WTC11 (cell line): ENCODE data around the gene FMO4. TPM values are rescaled to one million over a fixed set of nuclear protein-coding genes. Genes with fewer than 3 reads are reported as not detected.

Experiments used
- ATAC-seq: fragments of 200-7000 bp; cut with Tn5 transposase; 2 replicates; pipeline ENCODE4 v1.10.0; 2021; ENCODE audit warnings: mild to moderate bottlenecking, moderate library complexity
- CTCF ChIA-PET: fragments of 300-600 bp; sonication (Branson Sonifier 250); formaldehyde crosslinking; loops from one replicate; lab custom pipeline; 2021; ENCODE audit warnings: antibody characterized with exemption; lab: Charles Lee
- POLR2A ChIA-PET: fragments of 350-600 bp; sonication (Branson Sonifier 250); formaldehyde crosslinking; loops from one replicate; lab custom pipeline; 2021; ENCODE audit warnings: antibody characterized with exemption; lab: Charles Lee
- DNase-seq: peaks from one replicate; pipeline ENCODE4 v3.0.0; 2021; ENCODE audit warnings: low spot score
- H3K27ac Mint-ChIP-seq: 2 replicates; pipeline ENCODE4 v1.8.0; 2021; ENCODE audit warnings: mixed read lengths
- H3K27me3 Mint-ChIP-seq: 2 replicates; pipeline ENCODE4 v1.8.0; 2021; ENCODE audit warnings: low read depth, mild to moderate bottlenecking, moderate library complexity, mixed read lengths
- H3K36me3 Mint-ChIP-seq: 2 replicates; pipeline ENCODE4 v1.8.0; 2021; ENCODE audit warnings: mixed read lengths
- H3K4me1 Mint-ChIP-seq: 2 replicates; pipeline ENCODE4 v1.8.0; 2022; ENCODE audit warnings: mixed read lengths
- H3K4me3 Mint-ChIP-seq: 2 replicates; pipeline ENCODE4 v1.8.0; 2021; ENCODE audit warnings: mild to moderate bottlenecking, moderate library complexity, mixed read lengths
- H3K9me3 Mint-ChIP-seq: 2 replicates; pipeline ENCODE4 v1.8.0; 2021; ENCODE audit warnings: mixed read lengths
- ATF2 ChIP-seq: sonication (generic); formaldehyde crosslinking; IDR thresholded peaks from 2 replicates; pipeline ENCODE4 v1.8.1; 2022; ENCODE audit warnings: low read depth, missing genetic modification reagents, borderline replicate concordance
- ATF3 ChIP-seq: sonication (generic); formaldehyde crosslinking; conservative IDR thresholded peaks from 2 replicates; pipeline ENCODE4 v1.8.1; 2022; ENCODE audit warnings: mild to moderate bottlenecking, missing genetic modification reagents
- CBFB ChIP-seq: sonication (generic); formaldehyde crosslinking; IDR thresholded peaks from 2 replicates; pipeline ENCODE4 v1.8.1; 2022; ENCODE audit warnings: mild to moderate bottlenecking, low read depth, missing genetic modification reagents
- E2F1 ChIP-seq: sonication (generic); formaldehyde crosslinking; IDR thresholded peaks from 2 replicates; pipeline ENCODE4 v1.8.0; 2022; ENCODE audit warnings: mild to moderate bottlenecking, missing genetic modification reagents
- ERG ChIP-seq: fragments of 250-450 bp; sonication (Bioruptor Pico); IDR thresholded peaks from 2 replicates; pipeline ENCODE4 v1.8.0; 2021; ENCODE audit warnings: mild to moderate bottlenecking
- ETV6 ChIP-seq: sonication (generic); formaldehyde crosslinking; IDR thresholded peaks from 2 replicates; pipeline ENCODE4 v1.8.1; 2022; ENCODE audit warnings: mild to moderate bottlenecking, missing genetic modification reagents
- GTF2I ChIP-seq: fragments of 250-450 bp; sonication (Bioruptor Pico); conservative IDR thresholded peaks from 2 replicates; pipeline ENCODE4 v1.4.0; 2021; ENCODE audit warnings: mild to moderate bottlenecking
- HMGA2 ChIP-seq: fragments of 250-450 bp; sonication (Bioruptor Pico); IDR thresholded peaks from 2 replicates; pipeline ENCODE4 v1.4.0; 2021; ENCODE audit warnings: mild to moderate bottlenecking, moderate library complexity
- JUN ChIP-seq: sonication (generic); formaldehyde crosslinking; IDR thresholded peaks from 2 replicates; pipeline ENCODE4 v1.8.0; 2023; ENCODE audit warnings: mild to moderate bottlenecking, missing genetic modification reagents
- MYBL2 ChIP-seq: sonication (generic); formaldehyde crosslinking; IDR thresholded peaks from 2 replicates; pipeline ENCODE4 v1.8.1; 2023; ENCODE audit warnings: mild to moderate bottlenecking, moderate library complexity, missing genetic modification reagents
- NFE2L1 ChIP-seq: sonication (generic); formaldehyde crosslinking; IDR thresholded peaks from 2 replicates; pipeline ENCODE4 v1.8.1; 2023; ENCODE audit warnings: missing genetic modification reagents
- NR1H2 ChIP-seq: sonication (generic); formaldehyde crosslinking; IDR thresholded peaks from 2 replicates; pipeline ENCODE4 v1.9.0; 2021; ENCODE audit warnings: mild to moderate bottlenecking, moderate library complexity, missing genetic modification reagents
- NR3C1 ChIP-seq: sonication (generic); formaldehyde crosslinking; conservative IDR thresholded peaks from 2 replicates; pipeline ENCODE4 v1.8.1; 2023; ENCODE audit warnings: low read depth, mild to moderate bottlenecking, missing genetic modification reagents
- PRDM15 ChIP-seq: sonication (generic); formaldehyde crosslinking; IDR thresholded peaks from 2 replicates; pipeline ENCODE4 v1.8.0; 2022; ENCODE audit warnings: missing genetic modification reagents
- SMAD4 ChIP-seq: sonication (generic); formaldehyde crosslinking; IDR thresholded peaks from 2 replicates; pipeline ENCODE4 v1.8.0; 2022; ENCODE audit warnings: mild to moderate bottlenecking, missing genetic modification reagents
- TCF7 ChIP-seq: sonication (generic); formaldehyde crosslinking; IDR thresholded peaks from 2 replicates; pipeline ENCODE4 v1.8.0; 2022; ENCODE audit warnings: mild to moderate bottlenecking, low read depth, missing genetic modification reagents, moderate library complexity
- ZMAT4 ChIP-seq: fragments of 250-450 bp; sonication (Bioruptor Pico); IDR thresholded peaks from 2 replicates; pipeline ENCODE4 v1.9.0; 2021; ENCODE audit warnings: mild to moderate bottlenecking
- ZNF138 ChIP-seq: sonication (generic); formaldehyde crosslinking; conservative IDR thresholded peaks from 2 replicates; pipeline ENCODE4 v1.8.1; 2022; ENCODE audit warnings: mild to moderate bottlenecking, moderate library complexity, missing genetic modification reagents
- ZNF232 ChIP-seq: sonication (generic); formaldehyde crosslinking; IDR thresholded peaks from 2 replicates; pipeline ENCODE4 v1.8.0; 2022; ENCODE audit warnings: mild to moderate bottlenecking, missing genetic modification reagents
- ZNF416 ChIP-seq: fragments of 250-450 bp; sonication (Bioruptor Pico); IDR thresholded peaks from 2 replicates; pipeline ENCODE4 v1.9.0; 2021; ENCODE audit warnings: mild to moderate bottlenecking, inconsistent platforms
- ZSCAN18 ChIP-seq: fragments of 250-450 bp; sonication (Bioruptor Pico); IDR thresholded peaks from 2 replicates; pipeline ENCODE4 v2.1.2; 2022; ENCODE audit warnings: mild to moderate bottlenecking, moderate library complexity
- total RNA-seq: library from RNA; stranded (reverse); gene quantifications from 3 replicates; pipeline ENCODE4 v1.2.3, GENCODE V29; 2021

Gene FMO4
- total RNA-seq, 1 experiment from 2014 or later = 1.8 TPM

- TF ChIP-seq ATF3 (CRISPR knock-in tag) = no peak
- TF ChIP-seq NR1H2 (CRISPR knock-in tag) = no peak
Measured at GRCh38 chr1:171329251-171329650, 15.3 kb downstream of the FMO4 start (continued).

- H3K4me3 Mint-ChIP-seq = no peak overlapping the region
- no peaks in the 10 kb centered on the region for H3K27me3 Mint-ChIP-seq
- TF ChIP-seq ETV6 (CRISPR knock-in tag) (no peak), ZNF138 (no peak), JUN (CRISPR knock-in tag) (no peak), NR3C1 (CRISPR knock-in tag) (no peak), ZSCAN18 (CRISPR knock-in tag) (no peak), ZNF416 (CRISPR knock-in tag) (no peak), SMAD4 (no peak), ATF2 (no peak), NFE2L1 (CRISPR knock-in tag) (no peak), ZNF232 (CRISPR knock-in tag) (no peak), E2F1 (CRISPR knock-in tag) (no peak), HMGA2 (CRISPR knock-in tag) (no peak), PRDM15 (CRISPR knock-in tag) (no peak), ERG (no peak), GTF2I (CRISPR knock-in tag) (no peak), ZMAT4 (CRISPR knock-in tag) (no peak), TCF7 (no peak), MYBL2 (CRISPR knock-in tag) (no peak), CBFB (no peak)
- TF ChIP-seq, all 79 proteins: peak for 0
- no peaks in the 10 kb centered on the region for H3K9me3 Mint-ChIP-seq
- H3K36me3 Mint-ChIP-seq = no peaks in the 10 kb centered on the region
- ChIA-PET CTCF (interaction anchor here (1.1 kb wide), 1 partner anchor 20 kb away, joined by 5 read pairs; the partner anchor contains the start of gene FMO4), POLR2A (no interaction called here)
- H3K27ac Mint-ChIP-seq = no peak overlapping the region
- peaks cover 2% of the 10 kb centered on the region for H3K4me1 Mint-ChIP-seq
- no peak for ATAC-seq
- DNase-seq = no peak
Measured at GRCh38 chr1:171334024-171334640, 20.1 kb downstream of the FMO4 start.
